ENCODE results near the gene CAPN13. TPM values are rescaled to one million over a fixed set of nuclear protein-coding genes. Genes with fewer than 3 reads are reported as not detected.

The CAPN13 gene
- total and polyA plus RNA-seq, 2 donors (not counting 3 experiments of a cell fraction or from before 2014, with no cell fraction given): not detected

DNA sequence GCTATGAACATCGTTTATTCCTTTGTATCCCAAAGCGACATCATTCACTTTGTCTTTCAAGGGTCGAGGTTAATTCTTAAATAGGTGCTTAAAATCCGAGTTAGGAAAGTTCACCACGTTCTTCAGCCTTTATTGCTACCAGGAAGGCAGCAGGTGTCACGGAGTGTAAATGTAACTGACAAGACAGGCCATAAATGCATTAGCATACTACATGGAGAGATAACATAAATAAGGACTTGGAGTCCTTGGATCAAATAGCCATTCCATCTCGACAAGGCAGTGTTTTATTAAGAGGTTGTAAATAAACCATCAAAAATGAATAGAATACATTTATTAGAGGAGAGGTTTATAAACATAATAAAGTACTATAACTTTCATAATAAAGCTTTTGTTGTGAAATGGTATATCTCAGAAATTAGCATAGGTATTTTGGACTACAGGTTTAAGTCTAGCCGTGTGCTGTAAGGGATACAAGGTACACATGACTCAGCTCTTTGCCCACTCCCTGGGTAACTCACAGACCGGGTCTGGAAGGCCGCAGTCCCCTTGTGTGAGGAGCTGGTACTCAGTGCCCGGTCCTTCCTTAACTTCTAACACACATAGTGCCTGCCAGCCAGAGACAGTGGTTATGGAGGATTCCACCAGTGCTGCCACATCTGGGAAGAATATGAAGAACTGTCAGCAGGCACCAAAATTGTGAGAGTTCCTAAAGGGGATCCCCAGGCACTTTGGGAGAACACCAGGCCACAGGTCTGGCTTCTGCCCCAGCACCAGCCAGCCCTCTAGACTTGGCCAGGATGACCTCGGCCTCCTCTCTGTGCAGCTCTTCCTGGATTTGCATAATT, 29.4 kb downstream of the CAPN13 start:
- Histone ChIP-seq H3K4me1 (ENCODE audit: control insufficient read depth, extremely low read depth, insufficient read depth, low read length) (no peaks in the 10 kb centered on the region), H3K9ac (replicated peaks; ENCODE audit: extremely low read depth, insufficient read depth, low read length) (no peak overlapping the region), H3K27me3 (ENCODE audit: control insufficient read depth in 2 of 2, insufficient read depth in 2 of 2, low read length in 2 of 2) (no peaks in the 10 kb centered on the region), H3K4me2 (ENCODE audit: insufficient read depth, low read length) (no peak overlapping the region), H3K79me2 (ENCODE audit: control insufficient read depth, insufficient read depth, low read length) (no peaks in the 10 kb centered on the region), H2AFZ (ENCODE audit: low read depth, low read length) (no peak overlapping the region), H3K9me1 (replicated peaks; ENCODE audit: control insufficient read depth, extremely low read depth, insufficient read depth, low read length) (no peaks in the 10 kb centered on the region), H3K9me3 (replicated peaks; ENCODE audit: control insufficient read depth, insufficient read depth, low read length) (no peaks in the 10 kb centered on the region), H3K4me3 (replicated peaks in 1 of 3; ENCODE audit: insufficient read depth in 1 of 3, low read depth in 1 of 3, low read length in 3 of 3) (no peak overlapping the region), H4K20me1 (replicated peaks; ENCODE audit: control insufficient read depth, extremely low read depth, insufficient read depth, low read length) (no peaks in the 10 kb centered on the region), H3K36me3 (ENCODE audit: control insufficient read depth in 2 of 2, extremely low read depth in 1 of 2, insufficient read depth in 2 of 2, low read length in 2 of 2) (no peaks in the 10 kb centered on the region), H3K27ac (ENCODE audit: insufficient read depth, low read depth, low read length) (no peak overlapping the region)
- CTCF ChIA-PET: no interaction called here
- no TSS peak for BruUV-seq (replicated peaks)
- POLR2A ChIA-PET: no interaction called here
- TF ChIP-seq EZH2 (IDR thresholded peaks at IDR 0.05; ENCODE audit: borderline replicate concordance, low read depth, low read length, severe bottlenecking) (no peak), MYC (IDR thresholded peaks at IDR 0.05; ENCODE audit: low read depth, low read length) (no peak), FOS (IDR thresholded peaks at IDR 0.05; ENCODE audit: borderline replicate concordance, insufficient read depth, low read length) (no peak), POLR2A (IDR thresholded peaks at IDR 0.05; ENCODE audit: low read depth, low read length) (no peak), POLR2AphosphoS5 (IDR thresholded peaks at IDR 0.05; ENCODE audit: insufficient read depth, low read depth, low read length) (no peak), JUN (IDR thresholded peaks at IDR 0.05; ENCODE audit: borderline replicate concordance, insufficient read depth, insufficient read length, low read depth) (no peak), MAX (IDR thresholded peaks at IDR 0.05; ENCODE audit: insufficient read depth, insufficient read length) (no peak), GATA2 (IDR thresholded peaks at IDR 0.05; ENCODE audit: insufficient read depth, insufficient read length, low read depth, low read length) (no peak)
- TF ChIP-seq, protein P1, sequence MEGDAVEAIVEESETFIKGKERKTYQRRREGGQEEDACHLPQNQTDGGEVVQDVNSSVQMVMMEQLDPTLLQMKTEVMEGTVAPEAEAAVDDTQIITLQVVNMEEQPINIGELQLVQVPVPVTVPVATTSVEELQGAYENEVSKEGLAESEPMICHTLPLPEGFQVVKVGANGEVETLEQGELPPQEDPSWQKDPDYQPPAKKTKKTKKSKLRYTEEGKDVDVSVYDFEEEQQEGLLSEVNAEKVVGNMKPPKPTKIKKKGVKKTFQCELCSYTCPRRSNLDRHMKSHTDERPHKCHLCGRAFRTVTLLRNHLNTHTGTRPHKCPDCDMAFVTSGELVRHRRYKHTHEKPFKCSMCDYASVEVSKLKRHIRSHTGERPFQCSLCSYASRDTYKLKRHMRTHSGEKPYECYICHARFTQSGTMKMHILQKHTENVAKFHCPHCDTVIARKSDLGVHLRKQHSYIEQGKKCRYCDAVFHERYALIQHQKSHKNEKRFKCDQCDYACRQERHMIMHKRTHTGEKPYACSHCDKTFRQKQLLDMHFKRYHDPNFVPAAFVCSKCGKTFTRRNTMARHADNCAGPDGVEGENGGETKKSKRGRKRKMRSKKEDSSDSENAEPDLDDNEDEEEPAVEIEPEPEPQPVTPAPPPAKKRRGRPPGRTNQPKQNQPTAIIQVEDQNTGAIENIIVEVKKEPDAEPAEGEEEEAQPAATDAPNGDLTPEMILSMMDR (IDR thresholded peaks at IDR 0.05; ENCODE audit: extremely low read depth in 1 of 2, insufficient read depth in 1 of 2, low read depth in 1 of 2, low read length in 2 of 2): no peak
- intact Hi-C loops (cut with micrococcal nuclease): no loop called here
- DNase-seq (ENCODE audit: low read depth, low spot score): no peak
- dilution Hi-C loops (cut with MboI; ENCODE audit: extremely low pct_ligation_motif_present, low sequenced_read_pairs): no loop called here
- FAIRE-seq: no peak

All from endothelial cell of umbilical vein (primary cell).